ENCODE measurements around the gene MTHFSD.

GRCh38 chr16:86533767-86534351, 21.2 kb downstream of the MTHFSD start:
- TF ChIP-seq EZH2 (IDR thresholded peaks at IDR 0.05; ENCODE audit: borderline replicate concordance) = no peak
- no peak for TF ChIP-seq CTCF (IDR thresholded peaks at IDR 0.05; ENCODE audit: poor library complexity)
